A549 (cell line): ENCODE measurements around the gene CPEB4. TPM values are rescaled to one million over a fixed set of nuclear protein-coding genes. Genes with fewer than 3 reads are reported as not detected.

Source experiments
- ATAC-seq, 2 experiments: fragments of 200-7000 bp in 1 of 2; fragments of >200 bp in 1 of 2; cut with Nextera tagmentation in 1 of 2; cut with Tn5 transposase in 1 of 2; 3 replicates each; pipeline versions ENCODE4 v1.8.0 to v1.9.1; 2018 to 2020; ENCODE audit warnings: mild to moderate bottlenecking in 1 of 2, moderate library complexity in 1 of 2
- CTCF ChIA-PET: fragments of 300-600 bp; sonication (Branson Sonifier 250); formaldehyde crosslinking; extraction: SDS; loops from one replicate; lab custom pipeline; 2021; ENCODE audit warnings: antibody characterized with exemption, inconsistent platforms; lab: Yijun Ruan, JAX
- POLR2A ChIA-PET: fragments of 350-600 bp; formaldehyde crosslinking; extraction: SDS; loops from one replicate; lab custom pipeline; 2021; ENCODE audit warnings: antibody characterized with exemption, inconsistent platforms; lab: Yijun Ruan, JAX
- DNase-seq, 2 experiments: peaks; one replicate each; pipeline versions ENCODE4 v3.0.0 to v3.0.0-alpha.2; 2011 to 2016; ENCODE audit warnings: low read depth in 1 of 2, low spot score in 1 of 2
- FAIRE-seq: peaks from 2 replicates; lab custom pipeline; 2011; peaks lifted over from hg19 to GRCh38; lab: Jason Lieb, UNC
- H3K27ac ChIP-seq, 2 experiments: fragments of >200 bp; sonication (Bioruptor Twin); formaldehyde crosslinking; 3 replicates each; pipeline ENCODE4 v1.5.1; 2016 to 2017
- H3K4me1 ChIP-seq: fragments of >200 bp; sonication (Bioruptor Twin); formaldehyde crosslinking; 3 replicates; pipeline ENCODE4 v1.6.1; 2016
- H3K4me2 ChIP-seq: fragments of >200 bp; sonication (Bioruptor Twin); formaldehyde crosslinking; 3 replicates; pipeline ENCODE4 v1.6.1; 2016
- H3K4me3 ChIP-seq: fragments of >200 bp; sonication (Bioruptor Twin); formaldehyde crosslinking; 3 replicates; pipeline ENCODE4 v1.5.1; 2016
- H3K9me3 ChIP-seq: fragments of >200 bp; sonication (Bioruptor Twin); formaldehyde crosslinking; 3 replicates; pipeline ENCODE4 v1.6.1; 2016
- BHLHE40 ChIP-seq: IDR thresholded peaks from 2 replicates; pipeline ENCODE4 v1.6.1; 2012; ENCODE audit warnings: low read depth, low read length, inconsistent platforms
- CBX2 ChIP-seq: fragments of 200-600 bp; sonication (generic); IDR thresholded peaks from 2 replicates; pipeline ENCODE4 v1.6.1; 2016; ENCODE audit warnings: low read depth, mild to moderate bottlenecking, borderline replicate concordance
- CBX8 ChIP-seq: fragments of 200-600 bp; sonication (generic); IDR thresholded peaks from 2 replicates; pipeline ENCODE4 v1.6.1; 2016
- CTCF ChIP-seq: fragments of >200 bp; sonication (Bioruptor Twin); formaldehyde crosslinking; IDR thresholded peaks from 3 replicates; pipeline ENCODE4 v1.5.1; 2016
- EHF ChIP-seq: fragments of 250-450 bp; sonication (Bioruptor Pico); IDR thresholded peaks from 2 replicates; pipeline ENCODE4 v1.5.0; 2020; ENCODE audit warnings: mild to moderate bottlenecking
- ELK1 ChIP-seq: fragments of 150-350 bp; IDR thresholded peaks from 2 replicates; pipeline ENCODE4 v1.6.1; 2014; ENCODE audit warnings: low read depth, mild to moderate bottlenecking, low read length
- FOSL2 ChIP-seq, 2 experiments: fragments of 450-650 bp in 1 of 2; fragments of >200 bp in 1 of 2; sonication (Bioruptor Twin) in 1 of 2; formaldehyde crosslinking; IDR thresholded peaks; 2 replicates each; pipeline versions ENCODE4 v1.5.0 to v1.6.1; 2016 to 2020; ENCODE audit warnings: mild to moderate bottlenecking in 1 of 2, moderate library complexity in 1 of 2
- GATA3 ChIP-seq: IDR thresholded peaks from 2 replicates; pipeline ENCODE4 v1.6.1; 2012; ENCODE audit warnings: borderline replicate concordance
- HEYL ChIP-seq: fragments of 250-450 bp; sonication (Bioruptor Pico); IDR thresholded peaks from 2 replicates; pipeline ENCODE4 v1.8.0; 2021; ENCODE audit warnings: mild to moderate bottlenecking, moderate library complexity
- HOXA7 ChIP-seq: fragments of 250-450 bp; sonication (Bioruptor Pico); IDR thresholded peaks from 2 replicates; pipeline ENCODE4 v1.5.0; 2020; ENCODE audit warnings: mild to moderate bottlenecking, moderate library complexity
- MYC ChIP-seq: IDR thresholded peaks from 2 replicates; pipeline ENCODE4 v1.6.1; 2012; ENCODE audit warnings: mild to moderate bottlenecking, inconsistent platforms, low read length, improper control_type of control experiment, borderline replicate concordance
- PBX3 ChIP-seq: IDR thresholded peaks from 2 replicates; pipeline ENCODE4 v1.6.1; 2012
- PHF8 ChIP-seq: fragments of 200-600 bp; sonication (generic); IDR thresholded peaks from 2 replicates; pipeline ENCODE4 v1.6.1; 2016; ENCODE audit warnings: low read depth, mild to moderate bottlenecking, antibody characterized with exemption, moderate library complexity, borderline replicate concordance
- RAD21 ChIP-seq, 2 experiments: fragments of >200 bp in 1 of 2; sonication (Bioruptor Twin) in 1 of 2; formaldehyde crosslinking in 1 of 2; IDR thresholded peaks in 1 of 2; conservative IDR thresholded peaks in 1 of 2; 2 replicates in 1 of 2; 3 replicates in 1 of 2; pipeline ENCODE4 v1.6.1; 2012 to 2018; ENCODE audit warnings: inconsistent platforms in 1 of 2
- REST ChIP-seq: fragments of 200-600 bp; sonication (generic); IDR thresholded peaks from 2 replicates; pipeline ENCODE4 v1.6.1; 2016; ENCODE audit warnings: antibody characterized with exemption, mild to moderate bottlenecking, moderate library complexity
- ZSCAN20 ChIP-seq: fragments of 250-450 bp; sonication (Bioruptor Pico); IDR thresholded peaks from 2 replicates; pipeline ENCODE4 v1.8.0; 2022; ENCODE audit warnings: mild to moderate bottlenecking, moderate library complexity
- WGBS: methylation state at CpG from one replicate; pipeline ENCODE4 v1.1.6; 2017; ENCODE audit errors: missing lambda C conversion rate; 5-methylcytosine and 5-hydroxymethylcytosine counted together
- polyA plus RNA-seq, 4 experiments: library from polyadenylated mRNA; depleted of rRNA in 3 of 4; stranded (reverse); fragments of >200 nt; fragmentation: RNase III in 1 of 4; extraction: RNeasy Plus Mini Kit Qiagen cat#74134 plus additional on column Dnase treatment in 1 of 4; gene quantifications; 2 replicates in 3 of 4; 3 replicates in 1 of 4; pipeline ENCODE4 v1.2.3, GENCODE V29; 2011 to 2017

The CPEB4 gene
- polyA plus RNA-seq, 2 of the 4 experiments (the other 2 are of a cell fraction) = 11.4 to 50.0 TPM

GRCh38 chr5:173857234-173857633 lies 30.9 kb upstream of the CPEB4 start:
- no peak for TF ChIP-seq BHLHE40
- TF ChIP-seq EHF (CRISPR knock-in tag) = no peak
- no peak for TF ChIP-seq REST
- TF ChIP-seq PBX3 = no peak
- ChIA-PET POLR2A (no interaction called here), CTCF (interaction anchor here (0.9 to 1.3 kb wide), 3 partner anchors 9 to 13 kb away, joined by 3 to 4 read pairs (median 4); no protein-coding TSS in a partner anchor)
- FAIRE-seq (no peak), DNase-seq (no peak), ATAC-seq (no peak)
- H3K4me1 ChIP-seq = peaks cover 6% of the 10 kb centered on the region; the same call in 1 of the 3 replicates
- no peak overlapping the region for H3K4me3 ChIP-seq
- H3K4me2 ChIP-seq = no peak overlapping the region
- H3K9me3 ChIP-seq = no peaks in the 10 kb centered on the region
- 93% methylated on average over 3 of the region's 3 CpGs for WGBS
- no peak overlapping the region for H3K27ac ChIP-seq

GRCh38 chr5:173858021-173858669 lies 30.0 kb upstream of the CPEB4 start:
- H3K4me1 ChIP-seq = peaks cover 6% of the 10 kb centered on the region; the same call in 1 of the 3 replicates
- H3K27ac ChIP-seq = no peak overlapping the region
- FAIRE-seq (no peak), ATAC-seq (no peak), DNase-seq (no peak)
- TF ChIP-seq HOXA7 (CRISPR knock-in tag) (no peak), FOSL2 (IDR thresholded peaks at IDR 0.05) (no peak), FOSL2 (CRISPR knock-in tag; IDR thresholded peaks at IDR 0.05) (no peak), PHF8 (no peak), ZSCAN20 (CRISPR knock-in tag) (no peak), CTCF (no peak), CBX8 (no peak), CBX2 (no peak)
- H3K4me3 ChIP-seq = no peak overlapping the region
- no peak overlapping the region for H3K4me2 ChIP-seq
- H3K9me3 ChIP-seq = no peaks in the 10 kb centered on the region
- POLR2A ChIA-PET = no interaction called here
- CTCF ChIA-PET = interaction anchor here (0.8 to 1.3 kb wide), 4 partner anchors 10 to 14 kb away, joined by 3 to 4 read pairs (median 4); no protein-coding TSS in a partner anchor
- WGBS = 73% methylated on average over 6 of the region's 6 CpGs

- WGBS = 75% methylated on average over 4 of the region's 4 CpGs
- DNase-seq (no peak), FAIRE-seq (no peak), ATAC-seq (no peak)
- Histone ChIP-seq H3K4me3 (no peak overlapping the region), H3K9me3 (no peaks in the 10 kb centered on the region), H3K27ac (0 out of 6 replicates have a peak overlapping the region, but pooled peaks of 1 of the 2 experiments have one; percentile 33), H3K4me1 (peaks cover 6% of the 10 kb centered on the region; the same call in 1 of the 3 replicates), H3K4me2 (no peak overlapping the region)
- ChIA-PET CTCF (interaction anchor here (0.8 to 1.3 kb wide), 6 partner anchors 10 to 114 kb away, joined by 3 to 4 read pairs (median 3); no protein-coding TSS in a partner anchor), POLR2A (no interaction called here)
- no peak for TF ChIP-seq RAD21 (conservative IDR thresholded peaks at IDR 0.05 in 1 of 2, IDR thresholded peaks at IDR 0.05 in 1 of 2)
- no peak for TF ChIP-seq GATA3
- TF ChIP-seq HEYL = no peak
- no peak for TF ChIP-seq CBX2
- no peak for TF ChIP-seq MYC
- TF ChIP-seq ELK1 = no peak
These were observed 29.3 kb upstream of the CPEB4 start for GRCh38 chr5:173858670-173859407.
